Measurements from ENCODE around the gene ASCC3.
"Not testable (repeated sequence)": the region's sequence is repeated elsewhere in the genome, so short reads cannot be mapped to it uniquely, and the experiment has no call there.

DNA sequence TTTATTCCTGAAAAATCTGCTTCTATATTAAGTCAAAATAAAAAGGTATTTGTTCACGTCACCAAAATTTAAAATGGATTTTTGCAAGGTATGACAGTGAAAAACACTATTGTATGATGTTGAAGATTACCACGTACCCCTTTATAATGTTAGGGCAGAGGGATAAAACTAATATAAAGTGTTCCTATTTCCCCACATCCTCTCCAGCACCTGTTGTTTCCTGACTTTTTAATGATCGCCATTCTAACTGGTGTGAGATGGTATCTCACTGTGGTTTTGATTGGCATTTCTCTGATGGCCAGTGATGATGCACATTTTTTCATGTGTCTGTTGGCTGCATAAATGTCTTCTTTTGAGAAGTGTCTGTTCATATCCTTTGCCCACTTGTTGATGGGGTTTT, 240.0 kb downstream of the ASCC3 start:
- TF ChIP-seq POLR2AphosphoS5, EP300 (IDR thresholded peaks at IDR 0.05): not testable (repeated sequence)
- TF ChIP-seq, protein P1, sequence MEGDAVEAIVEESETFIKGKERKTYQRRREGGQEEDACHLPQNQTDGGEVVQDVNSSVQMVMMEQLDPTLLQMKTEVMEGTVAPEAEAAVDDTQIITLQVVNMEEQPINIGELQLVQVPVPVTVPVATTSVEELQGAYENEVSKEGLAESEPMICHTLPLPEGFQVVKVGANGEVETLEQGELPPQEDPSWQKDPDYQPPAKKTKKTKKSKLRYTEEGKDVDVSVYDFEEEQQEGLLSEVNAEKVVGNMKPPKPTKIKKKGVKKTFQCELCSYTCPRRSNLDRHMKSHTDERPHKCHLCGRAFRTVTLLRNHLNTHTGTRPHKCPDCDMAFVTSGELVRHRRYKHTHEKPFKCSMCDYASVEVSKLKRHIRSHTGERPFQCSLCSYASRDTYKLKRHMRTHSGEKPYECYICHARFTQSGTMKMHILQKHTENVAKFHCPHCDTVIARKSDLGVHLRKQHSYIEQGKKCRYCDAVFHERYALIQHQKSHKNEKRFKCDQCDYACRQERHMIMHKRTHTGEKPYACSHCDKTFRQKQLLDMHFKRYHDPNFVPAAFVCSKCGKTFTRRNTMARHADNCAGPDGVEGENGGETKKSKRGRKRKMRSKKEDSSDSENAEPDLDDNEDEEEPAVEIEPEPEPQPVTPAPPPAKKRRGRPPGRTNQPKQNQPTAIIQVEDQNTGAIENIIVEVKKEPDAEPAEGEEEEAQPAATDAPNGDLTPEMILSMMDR (IDR thresholded peaks at IDR 0.05) = not testable (repeated sequence)
